GM10248 (cell line): Measurements from ENCODE around the gene IL6R.

Experiments used
- CTCF ChIA-PET: fragments of 300-600 bp; sonication (Branson Sonifier 250); formaldehyde crosslinking; extraction: SDS; loops from one replicate; lab custom pipeline; 2021; ENCODE audit warnings: antibody characterized with exemption; lab: Yijun Ruan, JAX
- POLR2A ChIA-PET: fragments of 350-650 bp; sonication (Branson Sonifier 250); formaldehyde crosslinking; extraction: SDS; loops from one replicate; lab custom pipeline; 2020; ENCODE audit warnings: antibody characterized with exemption; lab: Yijun Ruan, JAX
- DNase-seq: peaks from one replicate; pipeline ENCODE4 v3.0.0; 2012; ENCODE audit errors: extremely low spot score
- CTCF ChIP-seq: IDR thresholded peaks from 2 replicates; pipeline ENCODE4 v1.5.1; 2012; ENCODE audit warnings: mild to moderate bottlenecking, low read depth; ENCODE audit errors: extremely low read depth, missing control alignments, control extremely low read depth

IL6R gene

DNA sequence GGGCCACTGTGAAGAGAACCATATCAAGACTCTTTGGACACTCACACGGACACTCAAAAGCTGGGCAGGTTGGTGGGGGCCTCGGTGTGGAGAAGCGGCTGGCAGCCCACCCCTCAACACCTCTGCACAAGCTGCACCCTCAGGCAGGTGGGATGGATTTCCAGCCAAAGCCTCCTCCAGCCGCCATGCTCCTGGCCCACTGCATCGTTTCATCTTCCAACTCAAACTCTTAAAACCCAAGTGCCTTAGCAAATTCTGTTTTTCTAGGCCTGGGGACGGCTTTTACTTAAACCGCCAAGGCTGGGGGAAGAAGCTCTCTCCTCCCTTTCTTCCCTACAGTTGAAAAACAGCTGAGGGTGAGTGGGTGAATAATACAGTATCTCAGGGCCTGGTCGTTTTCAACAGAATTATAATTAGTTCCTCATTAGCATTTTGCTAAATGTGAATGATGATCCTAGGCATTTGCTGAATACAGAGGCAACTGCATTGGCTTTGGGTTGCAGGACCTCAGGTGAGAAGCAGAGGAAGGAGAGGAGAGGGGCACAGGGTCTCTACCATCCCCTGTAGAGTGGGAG is 60.6 kb downstream of the IL6R start:
- ChIA-PET CTCF (interaction anchor here (0.7 to 5.1 kb wide), 10 partner anchors 10 to 130 kb away, joined by 3 to 43 read pairs (median 5); no protein-coding TSS in a partner anchor), POLR2A (no interaction called here)
- DNase-seq, result no peak

DNA sequence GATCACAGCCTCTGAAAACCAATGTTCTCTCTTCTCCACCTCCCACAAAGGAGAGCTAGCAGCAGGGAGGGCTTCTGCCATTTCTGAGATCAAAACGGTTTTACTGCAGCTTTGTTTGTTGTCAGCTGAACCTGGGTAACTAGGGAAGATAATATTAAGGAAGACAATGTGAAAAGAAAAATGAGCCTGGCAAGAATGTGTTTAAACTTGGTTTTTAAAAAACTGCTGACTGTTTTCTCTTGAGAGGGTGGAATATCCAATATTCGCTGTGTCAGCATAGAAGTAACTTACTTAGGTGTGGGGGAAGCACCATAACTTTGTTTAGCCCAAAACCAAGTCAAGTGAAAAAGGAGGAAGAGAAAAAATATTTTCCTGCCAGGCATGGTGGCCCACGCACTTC is 61.1 kb downstream of the IL6R start:
- no peak for DNase-seq
- ChIA-PET POLR2A (no interaction called here), CTCF (interaction anchor here (0.7 to 5.1 kb wide), 8 partner anchors 11 to 86 kb away, joined by 3 to 43 read pairs (median 4); no protein-coding TSS in a partner anchor)
- no peak for TF ChIP-seq CTCF

More for the DNA sequence above, 60.6 kb downstream of the IL6R start:
- TF ChIP-seq CTCF, result no peak

GRCh38 chr1:154466921-154467417 is 61.8 kb downstream of the IL6R start:
- TF ChIP-seq CTCF, result peak; percentile 40
- POLR2A ChIA-PET, result interaction anchor here (0.6 to 0.7 kb wide), 2 partner anchors 22 to 282 kb away, joined by 3 read pairs; no protein-coding TSS in a partner anchor
- CTCF ChIA-PET, result interaction anchor here (1.0 to 5.1 kb wide), 9 partner anchors 9 to 93 kb away, joined by 3 to 43 read pairs (median 4); no protein-coding TSS in a partner anchor

GRCh38 chr1:154467434-154468102 is 62.4 kb downstream of the IL6R start:
- no peak for DNase-seq
- ChIA-PET CTCF (interaction anchor here (1.0 to 5.1 kb wide), 11 partner anchors 10 to 548 kb away, joined by 3 to 43 read pairs (median 4); no protein-coding TSS in a partner anchor), POLR2A (interaction anchor here (0.6 kb wide), 1 partner anchor 283 kb away, joined by 3 read pairs; no protein-coding TSS in a partner anchor)
- TF ChIP-seq CTCF, result no peak

More at GRCh38 chr1:154466921-154467417, 61.8 kb downstream of the IL6R start:
- peak; percentile 48 for DNase-seq

GRCh38 chr1:154468535-154469250 is 63.5 kb downstream of the IL6R start:
- POLR2A ChIA-PET, result no interaction called here
- no peak for TF ChIP-seq CTCF
- CTCF ChIA-PET, result interaction anchor here (1.1 to 5.1 kb wide), 5 partner anchors 11 to 547 kb away, joined by 3 to 43 read pairs (median 5); no protein-coding TSS in a partner anchor
- no peak for DNase-seq
